IMR-90 (cell line): ENCODE data around the gene NXPH4. TPM values are rescaled to one million over a fixed set of nuclear protein-coding genes. Genes with fewer than 3 reads are reported as not detected.

ENCODE experiments used
- ATAC-seq: fragments of 200-7000 bp; cut with Tn5 transposase; 2 replicates; pipeline ENCODE4 v1.9.1; 2020; ENCODE audit warnings: low read depth, mild to moderate bottlenecking, moderate library complexity
- BruUV-seq: library from RNA; stranded (reverse); fragments of 400-500 nt; replicated peaks from 2 replicates; lab custom pipeline; 2021; lab: Mats Ljungman, UMichigan
- CTCF ChIA-PET: fragments of 300-600 bp; formaldehyde crosslinking; extraction: SDS; loops from one replicate; lab custom pipeline; 2021; ENCODE audit warnings: antibody characterized with exemption; lab: Yijun Ruan, JAX
- POLR2A ChIA-PET: fragments of 300-600 bp; sonication (Branson Sonifier 250); formaldehyde crosslinking; loops from one replicate; lab custom pipeline; 2022; ENCODE audit warnings: antibody characterized with exemption; ENCODE audit not compliant: unreplicated experiment; lab: Charles Lee
- DNase-seq: peaks from one replicate; pipeline ENCODE4 v3.0.0; 2013
- H2AFZ ChIP-seq: replicated peaks from 2 replicates; pipeline ENCODE3; 2013; ENCODE audit warnings: low read length, mild to moderate bottlenecking; ENCODE audit not compliant: poor library complexity
- H2AK5ac ChIP-seq: 2 replicates; pipeline ENCODE4 v1.6.1; 2013; ENCODE audit warnings: low read depth, low read length, inconsistent platforms
- H2AK9ac ChIP-seq: replicated peaks from 2 replicates; pipeline ENCODE3; 2013; ENCODE audit warnings: mild to moderate bottlenecking, low read depth, low read length, moderate library complexity; ENCODE audit not compliant: poor library complexity
- H2BK120ac ChIP-seq: 2 replicates; pipeline ENCODE4 v1.6.1; 2013; ENCODE audit warnings: low read depth, low read length, inconsistent platforms
- H2BK15ac ChIP-seq: 3 replicates; pipeline ENCODE4 v1.6.1; 2013; ENCODE audit warnings: low read depth, low read length, inconsistent platforms
- H2BK20ac ChIP-seq: 2 replicates; pipeline ENCODE4 v1.6.1; 2013; ENCODE audit warnings: low read depth, mild to moderate bottlenecking, inconsistent platforms, low read length, moderate library complexity
- H2BK5ac ChIP-seq: 2 replicates; pipeline ENCODE4 v1.6.1; 2013; ENCODE audit warnings: mild to moderate bottlenecking, low read depth, low read length, inconsistent platforms; ENCODE audit not compliant: poor library complexity, severe bottlenecking
- H3K14ac ChIP-seq: replicated peaks from 2 replicates; pipeline ENCODE4 v1.6.1; 2013; ENCODE audit warnings: low read depth, low read length, inconsistent platforms
- H3K18ac ChIP-seq: 2 replicates; pipeline ENCODE4 v1.6.1; 2013; ENCODE audit warnings: low read depth, low read length, control low read depth
- H3K23ac ChIP-seq: 2 replicates; pipeline ENCODE4 v1.6.1; 2013; ENCODE audit warnings: low read depth, low read length, inconsistent platforms
- H3K27ac ChIP-seq: 2 replicates; pipeline ENCODE4 v1.5.1; 2013; ENCODE audit warnings: mild to moderate bottlenecking, control low read depth, low read length; ENCODE audit not compliant: insufficient read depth
- H3K27me3 ChIP-seq: 2 replicates; pipeline ENCODE4 v1.6.1; 2013; ENCODE audit warnings: low read length; ENCODE audit not compliant: control insufficient read depth, insufficient read depth
- H3K36me3 ChIP-seq: 2 replicates; pipeline ENCODE4 v1.6.1; 2013; ENCODE audit warnings: low read length, mixed read lengths; ENCODE audit not compliant: control insufficient read depth, insufficient read depth
- H3K4ac ChIP-seq: 2 replicates; pipeline ENCODE4 v1.6.1; 2013; ENCODE audit warnings: low read depth, low read length, inconsistent platforms
- H3K4me1 ChIP-seq: 2 replicates; pipeline ENCODE4 v1.6.1; 2013; ENCODE audit warnings: low read length, mixed read lengths; ENCODE audit not compliant: control insufficient read depth, insufficient read depth
- H3K4me2 ChIP-seq: 2 replicates; pipeline ENCODE4 v1.6.1; 2013; ENCODE audit warnings: low read depth, mild to moderate bottlenecking, control low read depth, low read length, moderate library complexity
- H3K4me3 ChIP-seq: 2 replicates; pipeline ENCODE4 v1.5.1; 2013; ENCODE audit warnings: low read depth, mild to moderate bottlenecking, control low read depth, low read length, moderate library complexity; ENCODE audit not compliant: insufficient read depth
- H3K56ac ChIP-seq: 2 replicates; pipeline ENCODE4 v1.6.1; 2013; ENCODE audit warnings: low read length, inconsistent platforms; ENCODE audit not compliant: insufficient read depth; ENCODE audit errors: extremely low read depth
- H3K79me1 ChIP-seq, 2 experiments: 2 replicates each; pipeline ENCODE4 v1.6.1; 2013; ENCODE audit warnings: low read length in 2 of 2, inconsistent platforms in 1 of 2, low read depth in 1 of 2
- H3K9ac ChIP-seq: 2 replicates; pipeline ENCODE4 v1.6.1; 2013; ENCODE audit warnings: low read depth, low read length, control low read depth
- H3K9me1 ChIP-seq: 2 replicates; pipeline ENCODE4 v1.6.1; 2013; ENCODE audit warnings: low read length, inconsistent platforms; ENCODE audit not compliant: insufficient read depth
- H3K9me3 ChIP-seq: 2 replicates; pipeline ENCODE4 v1.6.1; 2013; ENCODE audit warnings: low read length; ENCODE audit not compliant: control insufficient read depth, insufficient read depth
- H4K20me1 ChIP-seq: 2 replicates; pipeline ENCODE4 v1.6.1; 2013; ENCODE audit warnings: low read length, inconsistent platforms; ENCODE audit not compliant: insufficient read depth
- H4K5ac ChIP-seq: 2 replicates; pipeline ENCODE4 v1.6.1; 2013; ENCODE audit warnings: mild to moderate bottlenecking, low read depth, low read length, control low read depth
- H4K8ac ChIP-seq, 2 experiments: 2 replicates each; pipeline ENCODE4 v1.6.1; 2013; ENCODE audit warnings: low read depth in 2 of 2, low read length in 2 of 2, control low read depth in 1 of 2, inconsistent platforms in 1 of 2
- H4K91ac ChIP-seq: 2 replicates; pipeline ENCODE4 v1.6.1; 2013; ENCODE audit warnings: low read depth, low read length, inconsistent platforms; ENCODE audit not compliant: insufficient read depth
- BHLHE40 ChIP-seq: fragments of 150-350 bp; IDR thresholded peaks from 2 replicates; pipeline ENCODE4 v1.6.1; 2016; ENCODE audit warnings: mild to moderate bottlenecking, low read depth, low read length
- CEBPB ChIP-seq: IDR thresholded peaks from 2 replicates; pipeline ENCODE4 v1.6.1; 2012; ENCODE audit warnings: low read depth, low read length, improper control_type of control experiment
- CHD1 ChIP-seq: IDR thresholded peaks from 2 replicates; pipeline ENCODE4 v1.6.1; 2012; ENCODE audit warnings: low read depth, low read length, improper control_type of control experiment
- MAFK ChIP-seq: IDR thresholded peaks from 2 replicates; pipeline ENCODE4 v1.6.1; 2012; ENCODE audit warnings: low read depth, low read length, improper control_type of control experiment
- MAZ ChIP-seq: IDR thresholded peaks from 2 replicates; pipeline ENCODE4 v1.6.1; 2012; ENCODE audit warnings: low read depth, mild to moderate bottlenecking, low read length, improper control_type of control experiment, moderate library complexity, borderline replicate concordance
- MXI1 ChIP-seq: IDR thresholded peaks from 2 replicates; pipeline ENCODE4 v1.6.1; 2012; ENCODE audit warnings: low read depth, mild to moderate bottlenecking, low read length, moderate library complexity, borderline replicate concordance
- NFE2L2 ChIP-seq: fragments of 150-350 bp; IDR thresholded peaks from 2 replicates; pipeline ENCODE4 v1.6.1; 2016; ENCODE audit warnings: low read depth, mild to moderate bottlenecking, low read length
- POLR2A ChIP-seq: IDR thresholded peaks from 2 replicates; pipeline ENCODE4 v1.6.1; 2012; ENCODE audit warnings: mild to moderate bottlenecking, low read depth, low read length
- RAD21 ChIP-seq: IDR thresholded peaks from 2 replicates; pipeline ENCODE4 v1.6.1; 2012; ENCODE audit warnings: low read length, improper control_type of control experiment
- RCOR1 ChIP-seq: IDR thresholded peaks from 2 replicates; pipeline ENCODE4 v1.6.1; 2012; ENCODE audit warnings: mild to moderate bottlenecking, low read length, improper control_type of control experiment; ENCODE audit not compliant: insufficient replicate concordance
- RFX5 ChIP-seq: IDR thresholded peaks from 2 replicates; pipeline ENCODE4 v1.8.0; 2012; ENCODE audit warnings: low read depth, mild to moderate bottlenecking, low read length, moderate library complexity
- SMC3 ChIP-seq: fragments of 150-350 bp; IDR thresholded peaks from 2 replicates; pipeline ENCODE4 v1.6.1; 2016; ENCODE audit warnings: low read depth, mild to moderate bottlenecking, antibody characterized with exemption, low read length, moderate library complexity
- WGBS, 2 experiments: methylation state at CpG; one replicate each; pipeline versions ENCODE4 v1.1.5 to v1.1.7; 2013; ENCODE audit warnings: missing lambda C conversion rate in 2 of 2; ENCODE audit not compliant: insufficient read length in 1 of 2; ENCODE audit errors: extremely low coverage in 2 of 2; 5-methylcytosine and 5-hydroxymethylcytosine counted together
- dilution Hi-C: fragments of 300-500 bp; cut with HindIII; formaldehyde crosslinking; loops from one replicate; pipeline ENCODE4 v1.14.3; 2018; ENCODE audit warnings: low sequenced_read_pairs; ENCODE audit not compliant: unreplicated experiment
- in situ Hi-C: fragments of 300-500 bp; cut with MboI; formaldehyde crosslinking; loops from 3 replicates; pipeline ENCODE4 v1.14.3; 2019; ENCODE audit warnings: low sequenced_read_pairs, inconsistent platforms, mixed read lengths
- intact Hi-C: fragments of 100-400 bp; cut with micrococcal nuclease; formaldehyde crosslinking; loops from 2 replicates; pipeline ENCODE4 v1.10.0; 2022
- polyA plus RNA-seq, 3 experiments: library from polyadenylated mRNA; depleted of rRNA; stranded (reverse); fragments of >200 nt; gene quantifications; 2 replicates each; pipeline ENCODE4 v1.2.3, GENCODE V29; 2012; ENCODE audit warnings: low replicate concordance in 1 of 3
- total RNA-seq: library from RNA; depleted of rRNA; stranded (reverse); fragments of >200 nt; gene quantifications from 2 replicates; pipeline ENCODE4 v1.2.3, GENCODE V29; 2012
- TF ChIP-seq, protein P1 (sequence below): conservative IDR thresholded peaks from 2 replicates; pipeline ENCODE4 v1.5.1; 2012; ENCODE audit warnings: mild to moderate bottlenecking, low read depth, low read length, improper control_type of control experiment
- TF ChIP-seq, protein P2 (sequence below): fragments of 150-350 bp; IDR thresholded peaks from 2 replicates; pipeline ENCODE4 v1.6.1; 2017; ENCODE audit warnings: mild to moderate bottlenecking, antibody characterized with exemption, low read length, low read depth
- TF ChIP-seq, protein P3 (sequence below): fragments of 150-350 bp; IDR thresholded peaks from 2 replicates; pipeline ENCODE4 v1.6.1; 2016; ENCODE audit warnings: low read depth, mild to moderate bottlenecking, low read length, moderate library complexity, borderline replicate concordance

NXPH4 gene
- total and polyA plus RNA-seq, 2 of the 4 experiments (the other 2 are of a cell fraction) = 0.36 to 3.8 TPM

DNA sequence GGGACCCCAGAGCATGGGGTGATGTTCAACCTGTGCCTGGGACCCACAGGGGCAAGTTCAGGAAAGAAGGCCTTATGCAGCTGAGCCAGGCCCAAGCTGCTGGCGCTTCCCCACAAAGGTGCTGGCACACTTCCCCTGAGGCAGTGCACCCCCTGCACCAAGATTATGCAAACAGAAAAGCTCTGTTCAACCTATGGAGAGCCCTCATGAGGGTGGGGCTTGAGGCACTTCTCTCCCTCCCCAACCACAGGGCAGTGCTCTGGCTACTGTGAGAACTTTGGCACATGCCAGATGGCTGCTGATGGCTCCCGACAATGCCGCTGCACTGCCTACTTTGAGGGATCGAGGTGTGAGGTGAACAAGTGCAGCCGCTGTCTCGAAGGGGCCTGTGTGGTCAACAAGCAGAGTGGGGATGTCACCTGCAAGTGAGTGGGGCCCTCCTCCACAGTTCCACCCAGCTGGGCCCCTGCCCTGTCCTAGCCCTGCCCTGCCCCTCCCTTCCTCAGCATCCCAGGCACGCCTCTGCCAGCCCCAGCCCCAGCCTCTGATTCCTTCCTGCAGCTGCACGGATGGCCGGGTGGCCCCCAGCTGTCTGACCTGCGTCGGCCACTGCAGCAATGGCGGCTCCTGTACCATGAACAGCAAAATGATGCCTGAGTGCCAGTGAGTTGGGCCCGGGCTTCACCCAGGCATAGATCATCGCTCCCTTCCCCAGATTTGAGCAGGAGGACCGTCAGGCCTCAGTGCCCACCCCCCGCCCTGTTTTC lies 5.5 kb upstream of the NXPH4 start:
- no peak overlapping the region for H2AFZ ChIP-seq
- H2BK5ac ChIP-seq = no peak overlapping the region
- H3K27ac ChIP-seq = no peak overlapping the region
- WGBS, 2 experiments = 75% methylated on average over 11 of the region's 16 CpGs; no CpG with 5 or more reads in 1 of the 2 experiments
- dilution Hi-C loops = no loop called here
- no peaks in the 10 kb centered on the region for H3K9me1 ChIP-seq
- DNase-seq = no peak
- H2AK9ac ChIP-seq = peak overlapping the region; percentile 72
- no peak overlapping the region for H3K18ac ChIP-seq
- intact Hi-C loops = no loop called here
- H3K4me1 ChIP-seq = peaks cover 2% of the 10 kb centered on the region; the same call in 1 of the 2 replicates
- H3K4me3 ChIP-seq = no peak overlapping the region
- peaks cover 52% of the 10 kb centered on the region for H4K20me1 ChIP-seq
- no peak overlapping the region for H3K14ac ChIP-seq
- H3K9ac ChIP-seq = no peak overlapping the region
- no peak overlapping the region for H3K23ac ChIP-seq
- no peak overlapping the region for H3K56ac ChIP-seq
- no peak overlapping the region for H2BK120ac ChIP-seq
- no peak overlapping the region for H4K8ac ChIP-seq
- H3K9me3 ChIP-seq = no peaks in the 10 kb centered on the region
- H2BK20ac ChIP-seq = no peak overlapping the region
- no peak overlapping the region for H4K91ac ChIP-seq
- BruUV-seq = no TSS peak
- H3K36me3 ChIP-seq = peaks cover 73% of the 10 kb centered on the region
- in situ Hi-C loops = no loop called here
- ChIA-PET POLR2A (no interaction called here), CTCF (no interaction called here)
- H2BK15ac ChIP-seq = no peak overlapping the region
- no peak overlapping the region for H3K4ac ChIP-seq
- no peak overlapping the region for H3K4me2 ChIP-seq
- ATAC-seq = no peak
- no peak overlapping the region for H4K5ac ChIP-seq
- peaks cover 16% of the 10 kb centered on the region; the same call in 1 of the 2 replicates for H3K27me3 ChIP-seq
- no peak overlapping the region for H2AK5ac ChIP-seq
- H3K79me1 ChIP-seq = 0 out of 4 replicates have a peak, but pooled peaks cover 0 to 5% of the 10 kb centered on the region in 2 experiments
- no peak for TF ChIP-seq MAZ
- TF ChIP-seq RFX5 = no peak
- TF ChIP-seq POLR2A = no peak
- TF ChIP-seq CEBPB = no peak
- no peak for TF ChIP-seq MXI1
- no peak for TF ChIP-seq RAD21
- no peak for TF ChIP-seq SMC3
- TF ChIP-seq, protein P1, sequence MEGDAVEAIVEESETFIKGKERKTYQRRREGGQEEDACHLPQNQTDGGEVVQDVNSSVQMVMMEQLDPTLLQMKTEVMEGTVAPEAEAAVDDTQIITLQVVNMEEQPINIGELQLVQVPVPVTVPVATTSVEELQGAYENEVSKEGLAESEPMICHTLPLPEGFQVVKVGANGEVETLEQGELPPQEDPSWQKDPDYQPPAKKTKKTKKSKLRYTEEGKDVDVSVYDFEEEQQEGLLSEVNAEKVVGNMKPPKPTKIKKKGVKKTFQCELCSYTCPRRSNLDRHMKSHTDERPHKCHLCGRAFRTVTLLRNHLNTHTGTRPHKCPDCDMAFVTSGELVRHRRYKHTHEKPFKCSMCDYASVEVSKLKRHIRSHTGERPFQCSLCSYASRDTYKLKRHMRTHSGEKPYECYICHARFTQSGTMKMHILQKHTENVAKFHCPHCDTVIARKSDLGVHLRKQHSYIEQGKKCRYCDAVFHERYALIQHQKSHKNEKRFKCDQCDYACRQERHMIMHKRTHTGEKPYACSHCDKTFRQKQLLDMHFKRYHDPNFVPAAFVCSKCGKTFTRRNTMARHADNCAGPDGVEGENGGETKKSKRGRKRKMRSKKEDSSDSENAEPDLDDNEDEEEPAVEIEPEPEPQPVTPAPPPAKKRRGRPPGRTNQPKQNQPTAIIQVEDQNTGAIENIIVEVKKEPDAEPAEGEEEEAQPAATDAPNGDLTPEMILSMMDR = no peak
- no peak for TF ChIP-seq NFE2L2
- no peak for TF ChIP-seq CHD1
- TF ChIP-seq, protein P2, sequence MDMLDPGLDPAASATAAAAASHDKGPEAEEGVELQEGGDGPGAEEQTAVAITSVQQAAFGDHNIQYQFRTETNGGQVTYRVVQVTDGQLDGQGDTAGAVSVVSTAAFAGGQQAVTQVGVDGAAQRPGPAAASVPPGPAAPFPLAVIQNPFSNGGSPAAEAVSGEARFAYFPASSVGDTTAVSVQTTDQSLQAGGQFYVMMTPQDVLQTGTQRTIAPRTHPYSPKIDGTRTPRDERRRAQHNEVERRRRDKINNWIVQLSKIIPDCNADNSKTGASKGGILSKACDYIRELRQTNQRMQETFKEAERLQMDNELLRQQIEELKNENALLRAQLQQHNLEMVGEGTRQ = no peak
- no peak for TF ChIP-seq BHLHE40
- TF ChIP-seq, protein P3, sequence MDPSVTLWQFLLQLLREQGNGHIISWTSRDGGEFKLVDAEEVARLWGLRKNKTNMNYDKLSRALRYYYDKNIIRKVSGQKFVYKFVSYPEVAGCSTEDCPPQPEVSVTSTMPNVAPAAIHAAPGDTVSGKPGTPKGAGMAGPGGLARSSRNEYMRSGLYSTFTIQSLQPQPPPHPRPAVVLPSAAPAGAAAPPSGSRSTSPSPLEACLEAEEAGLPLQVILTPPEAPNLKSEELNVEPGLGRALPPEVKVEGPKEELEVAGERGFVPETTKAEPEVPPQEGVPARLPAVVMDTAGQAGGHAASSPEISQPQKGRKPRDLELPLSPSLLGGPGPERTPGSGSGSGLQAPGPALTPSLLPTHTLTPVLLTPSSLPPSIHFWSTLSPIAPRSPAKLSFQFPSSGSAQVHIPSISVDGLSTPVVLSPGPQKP = no peak
- no peak for TF ChIP-seq MAFK
- no peak for TF ChIP-seq RCOR1
